NCI-H774 (cell line): ENCODE results near the gene ZNF423.

Source experiments
- DNase-seq: peaks from one replicate; lab custom pipeline; 2025; lab: John Stamatoyannopoulos, UW

The ZNF423 gene

DNA sequence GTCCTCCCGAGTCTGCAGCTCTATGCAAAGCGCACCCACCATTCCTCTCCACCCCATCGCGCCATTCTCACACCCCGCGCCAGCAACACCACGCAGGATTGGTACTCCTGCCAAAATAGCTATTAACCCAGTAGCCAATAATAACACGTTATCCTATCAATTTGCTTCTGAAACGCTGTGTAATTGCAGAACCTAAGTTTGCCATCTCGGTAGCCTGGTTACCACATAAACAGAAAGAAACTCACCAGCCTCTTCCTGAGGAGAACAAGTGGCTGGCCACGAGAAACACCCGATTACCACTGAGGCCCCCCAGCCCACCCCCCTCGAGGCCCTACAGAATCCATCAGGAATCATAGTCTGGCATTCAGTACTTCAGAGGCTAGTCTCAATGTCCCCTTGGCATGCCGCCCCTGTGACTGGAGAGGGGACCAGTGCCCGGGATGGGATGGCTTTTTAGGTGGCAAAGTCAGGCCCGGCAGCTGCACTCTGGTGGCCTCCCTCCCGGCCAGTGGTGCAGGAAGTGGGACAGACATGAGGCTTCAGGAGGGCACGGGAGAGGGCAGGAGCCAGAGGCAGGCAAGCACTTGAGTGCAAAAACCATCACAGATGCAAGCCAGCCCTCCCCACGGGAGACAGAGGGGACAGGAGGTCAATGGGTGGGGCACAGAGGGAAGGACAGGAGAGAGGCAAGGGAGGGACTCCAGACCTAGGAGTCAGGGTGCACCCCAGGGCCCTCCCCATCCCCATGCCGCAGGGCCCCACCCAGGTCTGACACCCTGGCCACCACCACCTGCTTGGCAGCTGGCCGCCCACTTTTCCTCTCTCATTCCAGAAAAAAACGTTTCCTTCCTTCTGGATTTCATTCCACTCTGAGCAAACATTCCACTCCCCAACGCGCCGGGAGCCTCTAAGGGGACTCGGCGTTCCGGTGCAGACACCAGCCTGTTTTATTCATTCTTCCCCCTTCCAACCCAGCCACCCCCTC lies 192.5 kb downstream of the ZNF423 start:
- no peak for DNase-seq

- no peak for DNase-seq
Observed at GRCh38 chr16:49662569-49662968, 193.3 kb downstream of the ZNF423 start.

- no peak for DNase-seq
Observed at GRCh38 chr16:49661465-49662187, 194.3 kb downstream of the ZNF423 start.

GRCh38 chr16:49660626-49661025 lies 195.3 kb downstream of the ZNF423 start:
- no peak for DNase-seq

GRCh38 chr16:49659356-49659755 lies 196.6 kb downstream of the ZNF423 start:
- DNase-seq: no peak

- no peak for DNase-seq
Observed at GRCh38 chr16:49658531-49658930, 197.4 kb downstream of the ZNF423 start.

DNA sequence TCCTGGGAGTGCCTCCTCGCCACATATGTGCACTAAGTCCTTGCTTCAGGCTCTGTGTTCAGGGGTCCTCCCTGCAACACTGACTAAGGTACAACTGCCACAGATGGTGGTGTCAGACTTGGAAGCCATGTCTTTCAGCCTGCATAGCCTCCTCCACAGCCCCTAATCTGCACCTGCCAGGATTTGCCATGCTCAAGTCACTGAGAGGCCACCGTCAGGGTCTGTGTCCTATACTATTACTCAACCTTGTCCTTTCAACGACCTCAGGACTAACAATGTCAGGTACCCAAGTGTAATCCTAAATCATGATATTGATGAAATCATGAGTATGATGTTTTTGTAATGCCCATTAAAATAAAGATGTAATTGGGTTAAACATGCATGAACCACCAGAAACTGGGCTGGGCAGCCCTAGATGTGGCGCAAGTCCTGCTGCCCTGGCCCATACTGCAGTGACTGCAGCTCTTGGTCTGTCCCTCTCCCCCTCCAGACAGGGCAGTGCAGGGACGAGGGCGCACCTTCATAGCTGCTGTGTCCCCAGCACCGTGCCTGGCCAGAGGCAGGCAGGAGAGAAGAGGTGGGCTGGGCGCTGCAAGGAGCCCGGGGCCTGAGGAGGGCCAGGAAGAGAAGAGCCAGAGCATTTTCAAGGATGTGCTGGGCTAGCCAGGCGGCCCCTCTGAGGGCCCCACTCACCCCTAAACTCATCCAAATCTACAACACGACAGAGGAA lies 198.0 kb downstream of the ZNF423 start:
- no peak for DNase-seq

- no peak for DNase-seq
Observed at GRCh38 chr16:49654425-49654824, 201.5 kb downstream of the ZNF423 start.

DNA sequence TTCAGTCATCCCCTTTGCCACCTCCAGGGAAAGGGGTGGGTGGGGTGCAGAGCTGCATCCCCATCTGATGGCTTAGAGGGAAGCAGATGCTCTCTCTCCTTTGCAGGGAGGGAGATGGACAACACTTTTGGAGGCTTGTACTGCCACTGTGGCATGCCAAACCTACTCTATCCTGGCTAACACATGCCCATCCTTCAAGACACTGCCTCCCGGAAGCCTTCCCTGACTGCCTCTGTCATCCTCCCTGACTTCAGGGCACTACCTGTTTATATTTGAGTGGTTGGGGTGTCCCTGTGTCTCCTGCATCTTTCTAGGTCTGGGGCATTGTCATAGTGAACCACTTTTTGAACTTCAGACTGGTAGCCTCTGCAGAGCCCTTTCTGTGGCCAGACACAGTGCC lies 202.3 kb downstream of the ZNF423 start:
- DNase-seq: no peak

GRCh38 chr16:49653173-49653570 lies 202.7 kb downstream of the ZNF423 start:
- no peak for DNase-seq

DNA sequence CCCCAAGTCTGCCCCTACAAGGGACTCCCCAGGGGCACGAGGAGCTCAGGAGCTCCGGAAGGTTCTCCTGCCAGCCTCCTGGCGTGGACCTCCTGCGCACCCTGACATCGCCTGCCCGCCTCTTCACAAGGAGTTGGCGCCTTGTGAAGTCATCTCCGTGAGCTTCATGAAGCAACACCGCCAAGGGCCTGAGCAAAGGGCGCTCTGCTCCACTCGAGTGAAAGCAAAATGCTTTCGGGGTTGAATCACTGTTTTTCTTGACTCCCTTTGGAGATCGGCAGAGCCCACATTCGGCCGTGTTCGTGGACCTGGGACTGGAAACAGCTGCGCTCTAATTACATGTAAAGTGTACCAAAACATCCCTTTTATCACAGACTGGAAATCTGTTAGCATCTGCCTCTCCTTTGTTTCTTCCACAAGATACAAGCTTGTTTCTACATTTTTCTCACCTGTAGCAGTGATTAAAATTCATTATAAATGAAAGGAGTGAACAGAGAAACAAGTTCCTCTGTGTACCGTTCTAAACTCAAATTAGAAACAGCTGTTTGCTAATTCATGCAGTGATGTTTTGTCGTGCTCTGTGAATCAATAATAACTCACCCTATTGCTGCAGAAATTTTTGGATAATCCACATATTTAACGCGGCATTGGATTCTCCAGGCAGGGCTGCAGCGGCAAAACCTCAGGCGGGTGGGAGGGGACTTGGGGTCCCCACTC lies 203.3 kb downstream of the ZNF423 start:
- DNase-seq: no peak

GRCh38 chr16:49651996-49652395 lies 203.9 kb downstream of the ZNF423 start:
- no peak for DNase-seq

GRCh38 chr16:49651226-49651625 lies 204.7 kb downstream of the ZNF423 start:
- DNase-seq: no peak

GRCh38 chr16:49650603-49651002 lies 205.3 kb downstream of the ZNF423 start:
- DNase-seq: no peak

- DNase-seq: no peak
Observed at GRCh38 chr16:49649013-49649765, 206.7 kb downstream of the ZNF423 start.

- no peak for DNase-seq
Observed at GRCh38 chr16:49647673-49648072, 208.2 kb downstream of the ZNF423 start.

- DNase-seq: no peak
Observed at GRCh38 chr16:49645263-49645662, 210.6 kb downstream of the ZNF423 start.

DNA sequence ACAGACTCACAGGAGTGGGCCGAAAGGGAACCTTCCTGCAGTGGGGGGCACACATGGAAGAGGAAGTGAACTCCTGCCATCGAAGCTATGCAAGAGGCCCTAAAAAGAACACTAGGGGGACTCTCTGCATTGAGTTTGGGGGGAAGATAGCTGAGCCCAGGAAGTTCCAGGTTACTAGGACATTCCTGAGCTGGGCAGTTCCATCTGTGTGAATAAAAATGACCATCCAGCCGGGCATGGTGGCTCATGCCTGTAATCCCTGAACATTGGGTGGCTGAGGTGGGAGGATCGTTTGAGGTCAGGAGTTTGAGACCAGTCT lies 211.8 kb downstream of the ZNF423 start:
- DNase-seq: no peak

- no peak for DNase-seq
Observed at GRCh38 chr16:49643429-49644144, 212.3 kb downstream of the ZNF423 start.

- DNase-seq: no peak
Observed at GRCh38 chr16:49641250-49641649, 214.7 kb downstream of the ZNF423 start.

DNA sequence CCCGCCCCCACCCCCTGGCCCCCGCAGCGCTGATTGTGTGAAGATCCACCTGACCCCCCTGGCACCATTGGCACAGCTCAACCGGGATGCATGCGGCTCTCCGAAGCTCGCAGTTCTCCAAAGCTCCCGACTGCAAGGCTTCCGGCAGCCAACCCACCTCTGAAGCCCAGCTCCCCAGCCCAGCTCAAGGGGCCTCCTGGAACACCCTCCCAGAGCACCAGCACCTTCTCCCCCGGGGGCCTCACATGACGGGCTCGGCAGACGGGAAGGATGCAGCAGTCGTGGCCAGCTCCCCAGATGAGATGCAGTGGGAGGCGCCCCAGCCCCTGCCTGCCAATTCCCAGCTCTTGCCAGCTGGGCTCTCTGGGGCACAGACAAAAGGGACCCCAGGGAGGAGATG lies 215.3 kb downstream of the ZNF423 start:
- no peak for DNase-seq
